SJSA1 (cell line): ENCODE data around the gene PIGL. TPM values are rescaled to one million over a fixed set of nuclear protein-coding genes. Genes with fewer than 3 reads are reported as not detected.
"Not testable (repeated sequence)": the region's sequence is repeated elsewhere in the genome, so short reads cannot be mapped to it uniquely, and the experiment has no call there.

Experiments used
- DNase-seq, 2 experiments: peaks; one replicate each; pipeline ENCODE4 v3.0.0-alpha.2; 2015 to 2020; ENCODE audit warnings: low spot score in 2 of 2, low read depth in 1 of 2
- H3K27ac ChIP-seq: fragments of 250-450 bp; sonication (Bioruptor Pico); 2 replicates; pipeline ENCODE4 v1.5.1; 2020; ENCODE audit warnings: mild to moderate bottlenecking, moderate library complexity
- H3K27me3 ChIP-seq: fragments of 250-450 bp; sonication (Bioruptor Pico); replicated peaks from 2 replicates; pipeline ENCODE4 v1.5.1; 2020; ENCODE audit warnings: mild to moderate bottlenecking, moderate library complexity
- H3K36me3 ChIP-seq: fragments of 250-450 bp; sonication (Bioruptor Pico); 2 replicates; pipeline ENCODE4 v1.5.1; 2020; ENCODE audit warnings: mild to moderate bottlenecking
- H3K4me1 ChIP-seq: fragments of 250-450 bp; sonication (Bioruptor Pico); replicated peaks from 2 replicates; pipeline ENCODE4 v1.6.1; 2021; ENCODE audit warnings: mild to moderate bottlenecking
- H3K4me3 ChIP-seq: fragments of 250-450 bp; sonication (Bioruptor Pico); 2 replicates; pipeline ENCODE4 v1.5.1; 2020; ENCODE audit warnings: mild to moderate bottlenecking
- H3K9me3 ChIP-seq: fragments of 250-450 bp; sonication (Bioruptor Pico); replicated peaks from 2 replicates; pipeline ENCODE4 v1.5.1; 2020; ENCODE audit warnings: mild to moderate bottlenecking
- total RNA-seq: library from RNA; depleted of rRNA; stranded (reverse); fragments of >200 nt; shearing (Covaris generic); gene quantifications from 2 replicates; pipeline ENCODE4 v1.2.3, GENCODE V29; 2014; rRNA removed

PIGL gene
- total RNA-seq, result 1.9 and 15.9 TPM in 2 replicates

DNA sequence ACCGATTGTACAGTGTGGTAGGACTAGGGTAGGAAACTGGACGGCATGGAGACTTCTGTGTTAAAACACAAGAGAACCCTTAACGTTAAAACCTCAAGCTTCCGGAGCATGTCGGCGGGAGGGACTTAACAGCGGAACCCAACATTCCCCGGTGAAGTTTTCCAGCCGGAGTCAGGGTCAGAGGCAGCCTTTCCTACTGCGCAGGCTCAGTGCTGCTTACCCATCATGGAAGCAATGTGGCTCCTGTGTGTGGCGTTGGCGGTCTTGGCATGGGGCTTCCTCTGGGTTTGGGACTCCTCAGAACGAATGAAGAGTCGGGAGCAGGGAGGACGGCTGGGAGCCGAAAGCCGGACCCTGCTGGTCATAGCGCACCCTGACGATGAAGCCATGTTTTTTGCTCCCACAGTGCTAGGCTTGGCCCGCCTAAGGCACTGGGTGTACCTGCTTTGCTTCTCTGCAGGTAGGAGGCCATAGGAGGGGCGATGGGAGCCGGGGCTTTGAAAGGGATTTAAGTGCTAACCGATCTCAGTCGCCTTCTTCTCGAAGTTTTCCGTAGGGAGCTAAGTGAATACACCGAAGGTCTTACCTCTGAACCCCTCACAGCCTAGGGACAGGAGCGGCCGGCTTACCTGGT is at the start of gene PIGL:
Gene PIGL, plus strand, starts transcription at position 209 of the 634 bp plus-strand sequence. Its CDS starts 17 bp downstream, at position 226.
- H3K27ac ChIP-seq, result peak within 1 kb of the TSS; percentile 93
- no peaks in the 10 kb centered on the region for H3K9me3 ChIP-seq
- peak; percentile 77 to 90 for DNase-seq

DNA sequence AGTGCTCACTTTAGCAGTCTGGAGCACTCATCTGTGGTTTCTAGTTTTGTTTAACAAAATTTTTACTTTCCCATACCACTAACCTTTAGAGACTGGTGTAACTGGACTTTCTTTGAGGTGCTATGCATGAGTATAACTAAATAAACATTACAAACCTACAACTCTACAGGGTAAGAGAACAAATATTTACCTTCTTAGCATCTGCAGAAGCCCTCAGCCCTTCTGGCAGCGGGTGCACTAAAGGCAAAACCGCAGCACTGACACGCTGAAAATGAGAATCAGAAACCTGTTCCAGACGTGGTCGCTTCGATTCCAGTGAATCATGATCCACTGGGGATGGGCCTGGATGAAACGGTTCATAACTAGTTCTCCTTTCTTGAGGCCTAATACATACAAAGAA is 45.4 kb upstream of the PIGL start:
- no peak overlapping the region for H3K27ac ChIP-seq
- H3K4me3 ChIP-seq, result no peak overlapping the region
- no peaks in the 10 kb centered on the region for H3K27me3 ChIP-seq
- no peak for DNase-seq
- H3K9me3 ChIP-seq, result no peaks in the 10 kb centered on the region
- peaks cover 9% of the 10 kb centered on the region for H3K36me3 ChIP-seq
- no peaks in the 10 kb centered on the region for H3K4me1 ChIP-seq

More for the DNA sequence above, at the start of gene PIGL:
- Histone ChIP-seq H3K4me1 (peaks cover 19% of the 10 kb centered on the region), H3K27me3 (no peaks in the 10 kb centered on the region), H3K4me3 (peak within 1 kb of the TSS; percentile 94), H3K36me3 (peaks cover 6% of the 10 kb centered on the region)

DNA sequence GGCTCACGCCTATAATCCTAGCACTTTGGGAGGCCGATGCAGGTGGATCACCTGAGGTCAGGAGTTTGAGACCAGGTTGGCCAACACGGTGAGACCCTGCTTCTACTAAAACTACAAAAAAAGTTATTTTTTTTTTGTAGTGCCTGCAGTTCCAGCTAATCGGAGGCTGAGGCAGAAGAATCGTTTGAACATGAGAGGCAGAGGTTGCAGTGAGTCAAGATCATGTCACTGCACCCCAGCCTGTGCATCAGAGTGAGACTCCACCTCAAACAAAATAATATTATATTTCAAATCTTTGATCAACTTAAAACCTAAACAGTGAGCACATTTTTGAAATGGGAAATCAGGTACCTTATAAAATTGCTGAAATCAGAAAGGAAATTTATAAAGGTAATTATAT is 38.2 kb upstream of the PIGL start:
- no peak for DNase-seq
- H3K4me3 ChIP-seq, result no peak overlapping the region
- peaks cover 12% of the 10 kb centered on the region for H3K36me3 ChIP-seq
- no peaks in the 10 kb centered on the region for H3K9me3 ChIP-seq
- H3K27ac ChIP-seq, result no peak overlapping the region
- H3K27me3 ChIP-seq, result no peaks in the 10 kb centered on the region
- H3K4me1 ChIP-seq, result no peaks in the 10 kb centered on the region

DNA sequence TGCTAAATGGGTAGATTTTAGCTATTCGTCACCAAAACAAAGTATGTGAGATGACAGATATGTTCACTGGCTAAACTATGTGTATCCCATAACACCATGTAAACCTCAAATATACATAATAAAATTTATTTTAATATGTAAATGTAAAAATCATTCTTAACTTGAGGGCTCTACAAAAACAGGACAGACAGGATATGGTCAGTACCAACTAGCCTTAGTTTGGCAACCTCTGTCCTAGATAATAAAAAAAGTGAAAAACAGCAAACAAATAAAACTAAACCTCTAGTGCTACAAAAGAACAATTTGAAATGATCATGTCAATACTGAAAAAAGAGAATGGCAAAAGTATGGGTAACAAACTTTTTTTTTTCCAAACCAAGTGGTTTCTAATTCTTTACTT is 35.4 kb upstream of the PIGL start:
- Histone ChIP-seq H3K4me3 (no peak overlapping the region), H3K27me3 (no peaks in the 10 kb centered on the region), H3K27ac (no peak overlapping the region), H3K36me3 (peaks cover 25% of the 10 kb centered on the region), H3K9me3 (no peaks in the 10 kb centered on the region), H3K4me1 (no peaks in the 10 kb centered on the region)
- DNase-seq, result no peak

DNA sequence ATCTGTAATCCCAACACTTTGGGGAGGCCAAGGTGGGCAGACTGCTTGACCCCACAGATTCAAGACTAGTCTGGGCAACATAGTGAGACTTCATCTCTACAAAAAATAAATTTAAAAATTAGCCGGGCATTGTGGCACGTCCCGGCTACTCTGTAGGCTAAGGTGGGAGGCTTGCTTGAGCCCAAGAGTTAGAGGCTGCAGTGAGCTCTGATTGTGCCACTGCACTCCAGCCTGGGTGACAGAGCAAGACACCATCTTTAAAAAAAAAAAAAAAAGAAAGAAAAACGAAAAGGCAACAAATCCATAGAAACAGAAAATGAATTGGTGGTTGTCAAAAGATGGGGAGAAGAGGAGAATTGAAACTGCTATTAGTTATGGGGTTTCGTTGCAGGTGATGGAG is 29.4 kb upstream of the PIGL start:
- Histone ChIP-seq H3K9me3 (no peaks in the 10 kb centered on the region), H3K27ac (no peak overlapping the region)
- no peak for DNase-seq

DNA sequence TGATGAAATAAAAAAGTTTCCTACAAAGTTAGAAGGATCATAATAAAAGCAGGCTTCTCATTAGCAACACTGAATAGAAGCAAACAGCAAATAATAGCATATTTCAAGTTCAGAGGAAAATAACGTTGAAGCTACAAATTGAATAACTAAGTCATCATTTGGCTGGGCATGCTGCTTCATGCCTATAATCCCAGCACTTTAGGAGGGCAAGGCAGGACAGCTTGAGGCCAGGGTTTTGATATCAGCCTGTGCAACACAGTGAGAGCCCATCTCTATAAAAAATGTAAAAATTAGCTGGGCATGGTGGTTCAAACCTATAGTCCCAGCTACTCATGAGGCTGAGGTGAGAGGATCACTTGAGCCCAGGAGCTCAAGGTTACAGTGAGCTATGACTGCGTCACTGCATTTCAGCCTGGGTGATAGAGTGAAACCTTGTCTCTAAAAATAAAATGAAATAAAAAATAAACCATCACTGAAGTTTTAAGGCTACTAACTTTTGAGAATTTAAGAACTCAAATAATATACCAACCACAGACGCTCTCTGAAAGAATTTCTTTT is 27.1 kb upstream of the PIGL start:
- Histone ChIP-seq H3K4me1 (no peaks in the 10 kb centered on the region), H3K27ac (no peak overlapping the region), H3K36me3 (peaks cover 27% of the 10 kb centered on the region), H3K9me3 (no peaks in the 10 kb centered on the region), H3K27me3 (no peaks in the 10 kb centered on the region), H3K4me3 (no peak overlapping the region)
- no peak for DNase-seq

More for the DNA sequence above, 29.4 kb upstream of the PIGL start:
- no peak overlapping the region for H3K4me3 ChIP-seq
- peaks cover 37% of the 10 kb centered on the region for H3K36me3 ChIP-seq
- no peaks in the 10 kb centered on the region for H3K4me1 ChIP-seq
- H3K27me3 ChIP-seq, result no peaks in the 10 kb centered on the region

DNA sequence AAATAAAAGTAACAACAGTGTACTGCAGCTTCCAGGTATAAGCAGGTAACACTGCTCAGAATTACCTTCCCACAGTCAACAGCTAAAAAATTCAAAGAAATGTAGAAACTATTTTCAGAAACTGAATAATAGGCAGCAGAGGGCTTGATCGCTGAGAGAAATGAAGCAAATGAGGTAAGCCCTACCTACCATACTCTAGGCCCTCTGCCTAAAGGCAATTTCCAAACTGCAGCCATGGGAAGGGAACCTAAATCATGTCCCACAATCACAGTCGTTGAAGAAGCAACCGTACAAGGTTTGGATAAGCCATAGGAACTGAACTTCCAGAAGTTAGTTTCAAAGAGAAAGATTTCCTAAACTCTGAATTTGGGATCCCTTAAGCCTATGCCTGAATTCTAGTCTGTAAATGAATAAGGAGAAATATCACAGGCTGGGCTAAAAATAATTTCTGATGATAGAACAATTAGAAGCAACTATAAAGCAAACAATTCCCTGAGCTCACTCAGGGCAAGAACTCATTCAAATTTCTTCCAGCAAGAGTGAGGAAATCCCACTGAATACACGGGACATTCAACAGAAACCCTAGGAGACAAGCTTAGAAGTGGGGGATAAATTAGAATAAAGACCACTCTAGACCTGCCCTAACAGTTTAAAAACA is 26.2 kb upstream of the PIGL start:
- Histone ChIP-seq H3K4me1 (no peaks in the 10 kb centered on the region), H3K4me3 (no peak overlapping the region), H3K36me3 (peaks cover 23% of the 10 kb centered on the region), H3K27me3 (no peaks in the 10 kb centered on the region), H3K27ac (no peak overlapping the region), H3K9me3 (no peaks in the 10 kb centered on the region)
- DNase-seq, result no peak

DNA sequence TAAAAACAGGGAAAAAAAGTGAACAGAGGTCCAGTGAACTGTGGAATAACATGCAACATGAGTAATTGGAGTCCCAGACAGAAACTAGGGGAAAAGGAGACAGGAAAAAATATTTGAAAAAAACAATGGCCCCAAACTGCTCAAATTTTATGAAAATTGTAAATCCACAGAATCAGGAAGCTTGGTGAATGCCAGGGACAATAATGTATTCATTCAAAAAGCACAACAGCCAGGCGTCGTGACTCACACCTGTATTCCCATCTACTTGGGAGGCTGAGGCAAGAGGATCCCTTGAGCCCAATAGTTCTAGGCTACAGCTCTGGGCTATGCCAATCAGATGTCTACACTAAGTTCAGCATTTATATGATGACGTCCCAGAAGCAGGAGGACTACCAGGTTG is 25.4 kb upstream of the PIGL start:
- H3K9me3 ChIP-seq, result no peaks in the 10 kb centered on the region
- no peak for DNase-seq
- peaks cover 20% of the 10 kb centered on the region for H3K36me3 ChIP-seq
- no peak overlapping the region for H3K4me3 ChIP-seq
- no peak overlapping the region for H3K27ac ChIP-seq
- H3K4me1 ChIP-seq, result no peaks in the 10 kb centered on the region
- H3K27me3 ChIP-seq, result no peaks in the 10 kb centered on the region

DNA sequence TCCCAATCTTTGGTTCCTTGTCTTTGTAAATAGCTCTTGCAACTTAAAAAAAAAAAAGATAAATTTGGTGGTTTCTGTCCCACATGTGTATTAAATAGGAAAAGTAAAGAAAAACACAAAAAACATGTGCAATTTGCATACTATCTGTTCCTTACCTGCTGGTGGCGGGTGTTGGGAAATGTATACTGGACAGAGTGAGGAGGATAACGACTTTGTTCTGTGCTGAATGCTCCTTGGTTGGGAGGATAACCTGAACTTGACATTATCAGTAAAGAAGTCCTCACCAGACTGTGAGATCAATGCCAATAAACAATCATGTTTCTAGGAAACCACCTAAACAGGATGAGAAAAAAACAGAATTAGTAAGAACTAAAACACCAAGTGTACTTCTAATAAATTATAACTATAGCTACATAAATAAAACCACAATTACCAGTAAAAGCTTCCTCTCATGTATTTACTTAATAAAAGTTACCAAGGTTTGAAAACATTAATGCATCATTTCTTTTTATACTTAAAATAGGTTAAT is 22.6 kb upstream of the PIGL start:
- DNase-seq, H3K4me1 ChIP-seq, H3K27me3 ChIP-seq, H3K27ac ChIP-seq, H3K4me3 ChIP-seq, H3K9me3 ChIP-seq: not testable (repeated sequence)
- H3K36me3 ChIP-seq, result peaks cover 21% of the 10 kb centered on the region

DNA sequence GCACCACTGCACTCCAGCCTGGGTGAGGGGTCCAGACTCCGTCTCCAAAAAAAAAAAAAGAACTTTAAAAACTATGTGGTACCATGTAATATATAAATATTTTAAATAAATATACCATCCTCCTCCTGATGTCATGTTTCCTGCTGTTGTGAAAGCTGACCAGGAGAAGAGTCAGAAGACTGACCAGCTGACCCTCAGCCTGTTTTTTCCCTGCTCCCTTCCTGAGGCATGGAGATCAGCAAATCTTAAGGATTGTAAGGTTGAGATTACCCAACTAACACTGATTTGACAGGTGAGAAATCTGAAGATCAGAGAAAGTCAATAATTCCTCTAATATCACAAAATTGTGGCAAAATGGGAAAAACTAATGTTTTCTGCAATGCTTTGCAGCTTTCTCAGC is 19.7 kb upstream of the PIGL start:
- H3K9me3 ChIP-seq, result no peaks in the 10 kb centered on the region

DNA sequence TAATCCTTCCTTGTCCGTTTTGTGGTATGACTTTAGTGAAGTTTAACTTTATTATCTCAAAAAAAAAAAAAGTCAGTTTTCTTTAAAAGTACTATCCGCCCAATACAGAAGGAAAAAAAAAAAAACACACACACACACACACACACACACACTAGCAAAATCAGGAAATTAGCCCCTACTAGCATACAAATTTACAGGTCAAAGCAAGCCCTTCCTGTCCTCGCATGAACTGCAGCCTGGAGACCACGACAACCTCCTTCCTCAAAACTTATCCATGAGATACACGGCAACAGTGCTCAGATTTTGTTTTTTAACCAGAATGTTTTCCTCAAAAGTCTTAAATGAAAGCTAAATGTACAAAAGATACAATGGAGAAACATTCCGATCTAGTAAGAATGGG is 17.9 kb upstream of the PIGL start:
- Histone ChIP-seq H3K36me3 (peaks cover 4% of the 10 kb centered on the region; the same call in 1 of the 2 replicates), H3K4me1 (no peaks in the 10 kb centered on the region), H3K4me3 (no peak overlapping the region), H3K9me3 (no peaks in the 10 kb centered on the region), H3K27me3 (no peaks in the 10 kb centered on the region), H3K27ac (no peak overlapping the region)
- no peak for DNase-seq

More for the DNA sequence above, 19.7 kb upstream of the PIGL start:
- Histone ChIP-seq H3K36me3 (peaks cover 4% of the 10 kb centered on the region; the same call in 1 of the 2 replicates), H3K27me3 (no peaks in the 10 kb centered on the region), H3K27ac (no peak overlapping the region), H3K4me1 (no peaks in the 10 kb centered on the region), H3K4me3 (no peak overlapping the region)
- DNase-seq, result no peak

DNA sequence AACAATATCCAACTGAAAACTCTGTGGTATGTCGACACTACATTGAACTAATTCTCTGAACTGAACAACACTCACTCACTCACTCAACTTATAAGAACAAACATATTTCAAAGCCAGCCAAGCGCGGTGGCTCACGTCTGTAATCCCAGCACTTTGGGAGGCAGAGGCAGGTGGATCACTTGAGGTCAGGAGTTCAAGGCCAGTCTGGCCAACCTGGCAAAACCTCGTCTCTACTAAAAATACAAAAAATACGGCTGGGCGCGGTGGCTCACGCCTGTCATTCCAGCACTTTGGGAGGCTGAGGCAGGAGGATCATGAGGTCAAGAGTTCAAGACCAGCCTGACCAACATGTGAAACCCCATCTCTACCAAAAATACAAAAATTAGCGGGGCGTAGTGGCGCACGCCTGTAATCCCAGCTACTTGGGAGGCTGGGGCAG is 15.3 kb upstream of the PIGL start:
- H3K4me3 ChIP-seq, H3K27ac ChIP-seq, H3K9me3 ChIP-seq, H3K4me1 ChIP-seq, H3K27me3 ChIP-seq, H3K36me3 ChIP-seq, DNase-seq: not testable (repeated sequence)

DNA sequence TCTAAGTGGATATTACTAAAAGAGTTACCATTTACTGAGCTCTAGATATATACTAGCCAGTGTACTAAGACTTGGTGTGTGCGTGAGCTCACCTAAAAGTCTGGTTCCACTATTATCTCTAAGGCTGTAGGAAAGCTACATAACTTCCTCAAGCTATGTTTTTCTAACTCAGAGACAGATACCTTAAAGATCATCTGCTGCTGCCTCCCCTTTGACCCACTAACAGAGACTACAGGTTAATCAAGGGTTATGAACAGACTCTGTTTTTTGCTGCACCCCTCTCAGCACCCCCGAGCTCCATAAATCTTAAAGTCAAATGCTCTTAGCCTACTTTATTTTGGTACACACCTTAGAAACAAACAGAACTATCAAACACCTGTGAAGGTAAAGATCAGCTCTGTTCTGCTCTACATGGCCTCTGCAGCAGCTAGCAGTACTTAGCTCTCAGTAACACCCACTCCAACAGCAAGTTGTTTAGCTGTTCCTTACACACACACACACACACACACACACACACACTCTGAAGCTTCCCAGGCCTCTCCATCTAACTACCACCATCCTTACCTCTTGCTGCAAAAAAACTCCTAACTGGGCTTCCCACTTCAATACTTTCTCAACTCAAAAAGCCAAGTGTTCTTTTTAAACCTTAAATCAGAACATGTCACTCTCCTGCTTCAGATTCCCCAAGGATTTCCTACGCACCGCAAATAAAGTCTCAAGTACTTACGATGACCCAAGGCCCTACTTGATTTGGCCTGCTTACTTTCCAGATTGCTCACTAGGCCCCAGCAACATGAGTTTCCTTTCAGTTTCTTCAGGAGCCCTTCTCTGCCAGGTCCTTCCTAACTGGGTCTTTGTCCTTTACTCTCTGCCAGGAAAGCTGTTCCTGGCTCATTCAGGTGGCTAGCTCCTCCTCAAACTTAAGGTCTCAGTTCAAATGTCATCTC is 14.2 kb upstream of the PIGL start:
- not testable (repeated sequence) for H3K4me1 ChIP-seq, H3K4me3 ChIP-seq, H3K36me3 ChIP-seq, H3K9me3 ChIP-seq, H3K27ac ChIP-seq, H3K27me3 ChIP-seq, DNase-seq
